Germinal center (tissue), 1 donor: ENCODE measurements around the gene ALDH16A1.

Experiments used
- DNase-seq: peaks from one replicate; pipeline ENCODE4 v3.0.0; 2012; ENCODE audit warnings: mixed read lengths, low spot score

ALDH16A1 gene

DNA sequence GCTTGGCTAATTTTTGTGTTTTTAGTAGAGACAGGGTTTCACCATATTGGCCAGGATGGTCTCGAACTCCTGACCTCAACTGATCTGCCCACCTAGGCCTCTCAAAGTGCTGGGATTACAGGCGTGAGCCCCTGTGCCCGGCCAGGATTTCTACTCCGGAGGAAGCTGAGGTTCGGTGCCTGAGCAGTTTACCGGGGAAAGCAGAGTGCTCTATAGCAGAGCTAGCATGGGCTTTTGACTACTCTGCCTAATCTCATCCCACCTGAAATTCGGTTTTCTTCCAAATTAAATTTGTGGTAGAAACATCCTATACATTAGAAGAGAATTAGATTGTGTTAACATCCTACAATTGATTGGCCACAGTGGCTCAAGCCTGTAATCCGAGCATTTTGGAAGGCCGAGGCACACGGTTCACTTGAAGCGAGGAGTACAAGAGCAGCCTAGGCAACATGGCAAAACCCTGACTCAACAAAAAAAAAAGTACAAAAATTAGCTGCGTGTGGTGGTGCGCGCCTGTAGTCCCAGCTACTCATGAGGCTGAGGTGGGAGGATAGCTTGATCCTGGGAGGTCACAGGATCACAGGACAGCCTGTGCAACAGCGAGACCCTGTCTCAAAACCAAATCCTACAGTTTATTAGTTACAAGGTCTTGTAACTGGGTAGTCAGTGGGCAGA, 36.0 kb downstream of the ALDH16A1 start:
- DNase-seq: no peak

DNA sequence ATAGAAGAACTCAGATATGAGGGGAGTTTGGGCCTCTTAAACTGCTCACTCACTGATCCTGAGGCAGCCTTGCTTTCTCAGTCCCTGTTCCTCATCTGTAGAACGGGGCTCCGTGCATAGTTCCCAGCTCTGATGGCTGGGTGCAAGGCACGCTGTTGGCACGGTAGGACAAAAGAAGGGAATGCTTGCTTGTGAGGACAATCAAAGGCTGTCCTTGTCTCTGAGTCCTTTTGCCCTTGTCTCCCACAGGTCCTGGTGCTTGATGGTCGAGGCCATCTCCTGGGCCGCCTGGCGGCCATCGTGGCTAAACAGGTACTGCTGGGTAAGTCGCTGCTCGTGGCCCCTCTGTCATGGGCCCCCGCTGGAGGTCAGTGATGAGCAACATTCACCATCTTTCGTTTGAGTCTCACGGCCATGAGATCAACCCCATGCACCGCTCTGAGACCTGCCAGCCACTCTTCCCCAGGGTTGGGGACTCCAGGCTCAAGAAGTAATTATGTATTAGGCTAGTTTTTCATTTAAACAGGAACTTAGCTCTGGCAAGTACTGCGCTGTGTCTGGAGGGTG, 36.7 kb downstream of the ALDH16A1 start:
- DNase-seq: no peak

DNA sequence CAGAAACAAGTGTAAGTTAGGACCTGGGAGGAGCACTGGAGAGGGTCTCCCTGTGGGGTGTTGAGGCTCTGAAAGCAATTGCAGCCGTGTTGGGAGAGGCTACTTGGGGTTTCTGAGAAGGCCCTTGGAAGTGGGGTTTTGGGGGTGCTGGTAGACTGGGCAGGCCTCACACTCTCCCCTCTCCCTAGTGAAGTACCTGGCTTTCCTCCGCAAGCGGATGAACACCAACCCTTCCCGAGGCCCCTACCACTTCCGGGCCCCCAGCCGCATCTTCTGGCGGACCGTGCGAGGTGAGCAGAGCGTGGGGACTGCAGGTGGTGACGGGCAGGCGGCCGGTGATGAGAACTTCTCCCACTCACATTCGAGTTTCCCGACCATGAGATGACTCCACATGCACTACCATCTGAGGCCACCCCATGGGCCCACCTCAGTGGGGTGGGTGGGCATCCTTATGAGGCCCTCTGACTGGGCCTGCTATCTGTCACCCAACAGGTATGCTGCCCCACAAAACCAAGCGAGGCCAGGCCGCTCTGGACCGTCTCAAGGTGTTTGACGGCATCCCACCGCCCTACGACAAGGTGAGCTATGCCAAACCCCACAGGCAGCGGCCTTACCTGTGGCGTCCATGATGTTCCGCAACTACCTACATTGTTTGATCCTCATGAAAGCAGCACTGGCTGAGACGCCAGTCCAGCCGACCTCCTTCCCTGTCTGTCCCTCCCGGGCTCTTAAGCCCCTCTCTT, 37.4 kb downstream of the ALDH16A1 start:
- no peak for DNase-seq

DNA sequence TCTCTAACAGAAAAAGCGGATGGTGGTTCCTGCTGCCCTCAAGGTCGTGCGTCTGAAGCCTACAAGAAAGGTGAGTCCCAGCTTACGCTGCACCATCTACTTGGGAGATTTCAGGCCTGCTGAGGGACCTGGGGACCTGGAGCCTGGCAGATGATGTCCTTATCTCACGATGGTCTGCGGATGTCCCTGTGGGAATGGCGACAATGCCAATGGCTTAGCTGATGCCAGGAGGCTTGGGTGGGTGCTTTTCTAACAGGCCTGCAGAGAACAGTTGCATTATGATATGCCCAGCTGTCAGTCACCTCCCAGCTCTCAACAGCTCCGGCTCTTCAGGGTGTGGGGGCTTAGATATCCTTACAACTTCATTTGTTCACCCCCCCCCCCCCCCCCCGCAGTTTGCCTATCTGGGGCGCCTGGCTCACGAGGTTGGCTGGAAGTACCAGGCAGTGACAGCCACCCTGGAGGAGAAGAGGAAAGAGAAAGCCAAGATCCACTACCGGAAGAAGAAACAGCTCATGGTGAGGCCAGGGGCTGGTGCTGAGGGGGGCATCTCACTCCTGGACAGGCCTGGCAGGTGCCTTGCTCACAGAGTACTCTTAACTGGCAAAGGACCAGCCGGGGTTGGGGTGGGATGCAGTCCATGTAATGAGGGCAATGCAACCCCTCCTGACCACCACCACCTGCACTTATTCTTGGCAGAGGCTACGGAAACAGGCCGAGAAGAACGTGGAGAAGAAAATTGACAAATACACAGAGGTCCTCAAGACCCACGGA, 38.2 kb downstream of the ALDH16A1 start:
- no peak for DNase-seq

DNA sequence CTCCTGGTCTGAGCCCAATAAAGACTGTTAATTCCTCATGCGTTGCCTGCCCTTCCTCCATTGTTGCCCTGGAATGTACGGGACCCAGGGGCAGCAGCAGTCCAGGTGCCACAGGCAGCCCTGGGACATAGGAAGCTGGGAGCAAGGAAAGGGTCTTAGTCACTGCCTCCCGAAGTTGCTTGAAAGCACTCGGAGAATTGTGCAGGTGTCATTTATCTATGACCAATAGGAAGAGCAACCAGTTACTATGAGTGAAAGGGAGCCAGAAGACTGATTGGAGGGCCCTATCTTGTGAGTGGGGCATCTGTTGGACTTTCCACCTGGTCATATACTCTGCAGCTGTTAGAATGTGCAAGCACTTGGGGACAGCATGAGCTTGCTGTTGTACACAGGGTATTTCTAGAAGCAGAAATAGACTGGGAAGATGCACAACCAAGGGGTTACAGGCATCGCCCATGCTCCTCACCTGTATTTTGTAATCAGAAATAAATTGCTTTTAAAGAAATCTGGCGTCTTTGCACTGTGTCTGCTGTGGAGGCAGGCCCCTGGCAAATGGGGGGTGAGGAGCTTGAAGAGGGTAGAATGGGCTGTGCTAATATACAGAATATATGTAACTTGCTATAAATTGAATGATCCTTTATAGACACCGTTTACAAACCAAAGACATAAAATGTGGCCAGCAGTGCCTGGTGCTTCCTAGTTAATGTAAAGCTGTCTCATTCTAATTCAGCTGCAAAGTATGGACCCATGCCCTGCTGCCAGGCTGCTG, 39.0 kb downstream of the ALDH16A1 start:
- no peak for DNase-seq

DNA sequence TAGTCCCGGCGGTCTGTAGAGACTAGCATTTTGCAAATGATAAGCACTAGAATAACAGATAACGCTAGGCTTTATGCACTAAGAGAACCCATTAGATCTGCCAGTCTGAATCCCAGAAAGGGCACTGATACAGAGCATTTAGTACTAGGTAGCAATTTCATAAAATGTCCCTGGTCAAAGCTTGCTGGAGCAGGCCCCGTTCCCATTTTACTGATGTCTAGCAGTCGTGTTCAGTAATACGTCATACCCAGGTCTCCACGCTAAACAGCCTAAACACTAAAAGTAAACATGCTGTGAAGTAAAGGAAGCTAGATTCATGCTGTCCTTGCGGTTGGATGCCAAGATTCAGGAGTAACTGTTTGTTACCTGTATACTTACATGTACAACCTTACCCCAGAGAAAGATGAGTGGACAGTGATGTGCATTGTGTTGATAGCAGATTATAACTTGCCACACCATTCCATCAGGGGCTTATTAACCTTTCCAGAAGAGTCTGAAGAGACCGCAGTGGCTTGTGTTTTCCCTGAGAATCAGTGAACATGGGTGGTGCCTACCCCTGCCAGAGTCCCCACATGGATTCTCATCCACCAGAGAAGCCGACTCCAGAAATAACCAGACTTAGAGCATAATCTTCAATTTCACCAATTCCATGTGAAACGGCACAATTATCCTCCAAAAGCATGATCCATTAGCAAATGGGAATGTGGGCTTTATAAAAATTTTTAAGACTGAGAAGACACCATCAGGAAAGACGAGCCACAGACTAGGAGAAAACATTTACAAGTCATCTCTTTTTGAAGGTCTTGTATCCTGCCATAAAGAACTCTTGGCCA, 39.8 kb downstream of the ALDH16A1 start:
- no peak for DNase-seq

DNA sequence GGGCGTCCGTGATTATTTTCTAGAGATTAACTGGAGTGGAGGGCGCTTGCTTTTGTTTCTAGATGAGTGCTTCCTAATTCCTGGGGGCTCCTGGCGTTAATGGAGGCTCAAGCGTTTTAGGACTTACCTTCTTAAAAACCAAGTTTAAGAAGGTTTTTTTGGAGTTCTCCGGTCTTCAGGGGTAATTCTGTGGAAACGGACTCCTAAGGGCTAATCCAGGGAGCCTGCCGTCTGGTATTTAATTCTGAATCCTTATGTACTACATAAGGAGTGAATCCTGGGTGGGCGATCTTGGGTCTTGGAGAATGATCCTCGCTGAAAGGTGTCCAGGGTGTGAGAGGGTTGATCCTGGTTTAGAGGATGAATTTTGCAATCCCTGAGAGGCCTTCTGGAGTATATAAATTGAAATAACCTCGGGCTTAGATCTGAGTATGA, 43.6 kb downstream of the ALDH16A1 start:
- no peak for DNase-seq

DNA sequence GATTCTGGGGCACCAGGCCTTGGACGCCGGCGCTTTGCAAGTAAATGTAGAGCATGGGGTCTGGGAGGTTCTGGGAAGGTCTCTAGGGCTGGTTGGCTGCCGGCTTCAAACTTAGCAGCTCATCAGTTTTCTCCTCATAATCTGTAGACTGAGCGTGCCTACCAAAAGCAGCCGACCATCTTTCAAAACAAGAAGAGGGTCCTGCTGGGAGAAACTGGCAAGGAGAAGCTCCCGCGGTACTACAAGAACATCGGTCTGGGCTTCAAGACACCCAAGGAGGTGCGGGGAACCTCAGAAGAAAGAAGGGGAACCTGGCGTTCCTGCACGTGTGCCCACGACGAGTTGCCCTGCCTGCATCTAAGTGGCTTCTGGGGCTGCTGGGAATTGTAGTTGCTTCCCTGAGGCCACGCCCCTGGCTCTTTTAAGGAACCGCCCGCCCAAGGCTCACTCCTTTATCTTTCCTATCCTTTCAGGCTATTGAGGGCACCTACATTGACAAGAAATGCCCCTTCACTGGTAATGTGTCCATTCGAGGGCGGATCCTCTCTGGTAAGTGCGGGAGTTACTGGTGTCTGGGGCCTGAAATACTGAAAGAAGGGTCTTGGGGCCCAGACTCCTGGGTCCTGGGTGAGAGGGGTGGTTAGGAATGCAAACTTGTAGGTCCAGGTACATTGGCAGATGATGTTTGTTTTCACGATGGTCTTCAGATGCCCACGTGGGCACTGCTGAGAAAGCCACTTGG, 44.2 kb downstream of the ALDH16A1 start:
- DNase-seq: peak; percentile 78

DNA sequence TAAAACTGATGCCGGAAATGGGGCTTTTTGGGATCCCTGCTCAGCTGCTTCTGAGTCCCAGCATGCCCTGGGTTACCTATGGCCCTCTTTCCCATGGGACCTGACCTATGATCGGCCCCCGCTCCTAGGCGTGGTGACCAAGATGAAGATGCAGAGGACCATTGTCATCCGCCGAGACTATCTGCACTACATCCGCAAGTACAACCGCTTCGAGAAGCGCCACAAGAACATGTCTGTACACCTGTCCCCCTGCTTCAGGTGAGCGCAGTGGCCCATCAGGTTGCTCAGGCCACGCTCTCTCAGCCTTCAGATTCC, 44.7 kb downstream of the ALDH16A1 start:
- DNase-seq: no peak

DNA sequence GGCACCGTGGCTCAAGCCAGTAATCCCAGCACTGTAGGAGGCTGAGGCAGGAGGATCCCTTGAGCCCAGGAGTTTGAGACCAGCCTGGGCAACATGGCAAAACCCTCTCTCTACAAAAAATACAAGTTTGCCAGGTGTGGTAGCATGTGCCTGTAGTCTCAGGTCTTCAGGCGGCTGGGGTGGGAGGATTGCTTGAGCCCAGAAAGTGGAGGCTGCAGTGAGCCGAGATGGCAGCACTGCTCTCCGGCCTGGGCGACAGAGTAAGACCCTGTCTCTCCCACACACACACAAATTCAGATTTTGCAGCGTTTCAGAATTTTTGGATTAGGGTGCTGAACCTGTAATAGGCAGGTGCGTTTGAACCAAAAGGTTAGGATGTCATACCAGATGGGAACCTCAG, 45.5 kb downstream of the ALDH16A1 start:
- no peak for DNase-seq

DNA sequence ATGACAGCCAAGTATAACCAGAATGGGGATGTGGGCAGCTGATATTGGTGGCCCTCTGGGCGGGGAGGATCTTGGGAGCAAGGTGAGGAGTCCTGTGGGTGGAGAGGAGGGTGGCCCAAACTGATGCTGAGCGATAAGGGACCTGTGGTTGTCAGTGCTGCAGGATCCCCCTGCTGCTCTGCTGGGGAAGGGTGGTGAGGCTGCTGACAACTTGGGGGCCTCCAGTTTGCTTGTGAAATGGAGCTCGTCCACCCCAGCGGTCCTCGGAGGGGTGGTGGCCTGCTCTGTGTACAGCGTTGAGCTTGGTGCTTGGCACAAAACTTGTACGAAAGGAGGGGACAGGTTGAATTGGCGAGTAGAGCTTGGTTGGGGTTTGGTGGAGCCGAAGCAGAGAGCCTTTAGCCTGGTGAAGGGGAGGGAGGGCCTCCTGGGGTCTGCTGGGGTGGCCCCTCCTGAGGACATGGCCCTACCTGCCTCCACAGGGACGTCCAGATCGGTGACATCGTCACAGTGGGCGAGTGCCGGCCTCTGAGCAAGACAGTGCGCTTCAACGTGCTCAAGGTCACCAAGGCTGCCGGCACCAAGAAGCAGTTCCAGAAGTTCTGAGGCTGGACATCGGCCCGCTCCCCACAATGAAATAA, 46.1 kb downstream of the ALDH16A1 start:
- DNase-seq: no peak

DNA sequence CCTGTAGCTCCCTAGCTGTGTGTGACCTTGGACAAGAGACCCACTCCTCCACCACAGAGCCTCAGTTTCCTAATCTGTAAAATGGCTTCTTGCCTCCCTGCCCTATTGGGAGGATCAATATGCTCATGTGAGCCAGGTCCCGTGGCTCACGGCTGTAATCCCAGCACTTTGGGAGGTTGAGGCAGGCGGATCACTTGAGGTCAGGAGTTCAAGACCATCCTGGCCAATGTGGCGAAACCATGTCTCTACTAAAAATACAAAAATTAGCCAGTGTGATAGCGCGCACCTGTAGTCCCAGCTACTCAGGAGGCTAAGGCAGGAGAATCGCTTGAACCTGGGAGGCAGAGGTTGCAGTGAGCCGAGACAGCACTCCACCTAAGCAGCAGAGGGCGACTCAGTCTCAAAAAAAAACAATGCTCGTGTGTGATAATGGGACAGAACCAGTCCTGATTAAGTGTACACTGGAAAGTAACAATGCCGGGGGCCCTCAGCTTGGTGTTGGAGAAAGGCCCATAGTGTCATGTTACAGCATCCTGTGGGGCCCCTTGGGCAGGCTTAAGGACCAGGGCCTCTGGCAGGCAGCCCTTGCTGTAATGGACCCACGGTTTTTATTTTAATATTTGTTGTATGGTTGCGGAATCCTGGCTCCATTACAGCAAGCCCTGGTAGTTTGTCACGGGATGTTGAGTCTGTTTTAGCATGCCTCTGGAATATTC, 50.0 kb downstream of the ALDH16A1 start:
- DNase-seq: no peak

DNA sequence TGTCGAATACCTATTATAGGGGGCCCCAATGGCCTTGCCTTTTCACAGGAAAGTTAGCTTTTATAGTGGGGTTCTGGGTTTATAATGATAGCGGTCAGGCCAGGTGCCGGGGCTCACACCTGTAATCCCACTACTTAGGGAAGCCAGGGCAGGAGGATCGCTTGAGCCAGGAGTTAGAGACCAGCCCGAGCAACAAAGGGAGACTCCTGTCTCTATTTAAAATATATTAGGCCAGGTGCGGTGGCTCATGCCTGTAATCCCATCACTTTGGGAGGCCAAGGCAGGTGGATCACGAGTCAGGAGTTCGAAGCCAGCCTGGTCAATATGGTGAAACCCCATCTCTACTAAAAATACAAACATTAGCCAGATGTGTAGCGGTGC, 50.5 kb downstream of the ALDH16A1 start:
- DNase-seq: no peak

DNA sequence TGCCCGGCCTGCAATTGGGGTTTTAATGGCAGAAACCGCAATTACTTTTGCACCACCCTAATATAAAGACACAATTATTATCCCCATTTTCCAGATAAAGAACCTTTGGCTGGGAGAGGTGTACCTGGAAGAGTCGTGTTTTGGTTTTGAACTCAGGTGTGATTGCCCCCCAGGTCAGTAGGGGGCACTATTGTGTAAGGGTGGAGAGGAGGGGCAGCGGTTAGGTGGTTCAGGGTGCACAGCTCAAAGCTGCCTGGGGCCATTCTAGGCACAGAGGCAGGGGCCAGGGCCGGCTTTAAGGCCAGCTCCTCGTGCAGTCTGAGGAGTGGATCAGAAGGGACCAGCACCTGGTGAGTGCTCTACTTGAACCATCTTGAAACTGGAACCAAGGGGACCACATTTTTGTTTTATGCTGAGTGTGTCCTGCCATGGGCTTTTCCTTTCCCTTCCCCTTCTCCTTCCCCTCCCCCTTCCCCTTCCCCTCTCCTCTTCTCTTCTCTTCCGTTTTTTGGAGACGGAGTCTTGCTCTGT, 53.6 kb downstream of the ALDH16A1 start:
- peak; percentile 77 for DNase-seq

DNA sequence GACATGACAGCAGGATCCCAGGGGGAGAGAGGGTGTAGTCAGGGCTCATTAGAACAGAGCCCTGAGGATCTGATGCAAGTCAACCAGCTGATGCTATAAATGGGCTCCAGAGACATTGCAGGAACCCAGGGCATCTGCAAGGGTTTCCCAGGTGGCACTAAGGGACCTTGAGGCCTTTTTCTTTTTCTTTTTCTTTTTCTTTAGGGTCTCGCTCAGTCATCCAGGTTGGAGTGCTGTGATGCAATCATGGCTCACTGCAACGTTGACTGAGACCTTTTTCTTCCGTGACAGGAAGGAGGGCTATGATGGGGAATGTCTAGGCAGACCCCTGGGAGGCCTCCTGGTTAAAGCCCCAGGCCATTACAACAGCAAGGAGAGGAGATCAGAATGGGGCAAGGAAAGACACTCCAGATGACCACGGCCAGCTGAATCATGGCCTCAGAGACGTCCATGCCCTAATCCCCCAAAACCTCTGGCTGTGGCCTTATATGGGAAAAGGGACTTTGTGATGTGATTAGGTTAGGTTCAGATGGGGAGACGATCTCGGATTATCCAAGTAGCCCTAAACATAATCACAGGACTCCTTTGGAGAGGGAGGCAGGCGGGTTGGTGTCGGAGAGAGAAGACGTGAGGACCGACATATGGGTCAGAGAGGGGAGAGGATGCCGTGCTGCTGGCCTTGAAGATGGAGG, 54.9 kb downstream of the ALDH16A1 start:
- no peak for DNase-seq

DNA sequence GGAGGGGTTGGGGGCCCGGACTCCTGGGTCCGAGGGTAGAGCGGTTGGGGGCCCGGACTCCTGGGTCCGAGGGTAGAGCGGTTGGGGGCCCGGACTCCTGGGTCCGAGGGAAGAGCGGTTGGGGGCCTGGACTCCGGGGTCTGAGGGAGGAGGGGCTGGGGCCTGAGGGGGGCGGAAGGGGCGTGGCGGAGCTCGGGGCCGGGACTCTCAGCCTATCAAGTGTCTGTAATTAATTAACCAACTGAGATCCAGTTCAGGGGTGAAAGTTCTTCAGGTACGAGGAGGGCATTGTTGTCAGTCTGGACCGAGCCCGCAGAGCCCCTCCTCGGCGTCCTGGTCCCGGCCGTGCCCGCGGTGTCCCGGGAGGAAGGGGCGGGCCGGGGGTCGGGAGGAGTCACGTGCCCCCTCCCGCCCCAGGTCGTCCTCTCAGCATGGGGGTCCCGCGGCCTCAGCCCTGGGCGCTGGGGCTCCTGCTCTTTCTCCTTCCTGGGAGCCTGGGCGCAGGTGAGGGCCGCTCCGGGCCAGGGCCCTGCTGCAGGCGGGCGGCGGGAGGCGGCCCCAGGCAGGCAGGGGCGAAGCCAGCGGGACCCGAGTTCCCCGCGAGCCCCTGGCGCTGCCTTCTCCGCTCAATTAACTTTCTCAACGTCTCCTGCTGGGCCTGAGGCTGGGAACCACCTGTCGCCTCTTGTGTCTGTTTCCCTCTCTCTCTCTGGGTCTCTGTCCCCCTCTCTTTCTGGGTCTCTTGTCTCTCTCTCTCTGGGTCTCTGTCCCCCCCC, 60.1 kb downstream of the ALDH16A1 start:
- DNase-seq: peak; percentile 58

DNA sequence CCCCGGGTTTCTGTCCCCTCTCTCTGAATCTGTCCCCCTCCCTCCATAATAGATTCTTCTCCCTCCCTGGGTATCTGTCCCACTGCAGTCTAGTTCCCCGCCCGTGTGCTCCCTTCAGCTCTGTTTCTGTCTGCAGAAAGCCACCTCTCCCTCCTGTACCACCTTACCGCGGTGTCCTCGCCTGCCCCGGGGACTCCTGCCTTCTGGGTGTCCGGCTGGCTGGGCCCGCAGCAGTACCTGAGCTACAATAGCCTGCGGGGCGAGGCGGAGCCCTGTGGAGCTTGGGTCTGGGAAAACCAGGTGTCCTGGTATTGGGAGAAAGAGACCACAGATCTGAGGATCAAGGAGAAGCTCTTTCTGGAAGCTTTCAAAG, 60.7 kb downstream of the ALDH16A1 start:
- DNase-seq: no peak

DNA sequence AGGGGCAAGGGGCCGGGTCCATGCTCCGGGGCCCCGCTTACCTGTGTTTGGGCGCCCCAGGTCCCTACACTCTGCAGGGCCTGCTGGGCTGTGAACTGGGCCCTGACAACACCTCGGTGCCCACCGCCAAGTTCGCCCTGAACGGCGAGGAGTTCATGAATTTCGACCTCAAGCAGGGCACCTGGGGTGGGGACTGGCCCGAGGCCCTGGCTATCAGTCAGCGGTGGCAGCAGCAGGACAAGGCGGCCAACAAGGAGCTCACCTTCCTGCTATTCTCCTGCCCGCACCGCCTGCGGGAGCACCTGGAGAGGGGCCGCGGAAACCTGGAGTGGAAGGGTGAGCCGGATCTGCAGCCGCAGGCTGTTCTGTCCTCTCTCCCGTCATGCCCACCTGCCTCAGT, 61.1 kb downstream of the ALDH16A1 start:
- no peak for DNase-seq
